Measurements from ENCODE around the gene TEC.
"Not testable (repeated sequence)": the region's sequence is repeated elsewhere in the genome, so short reads cannot be mapped to it uniquely, and the experiment has no call there.

Gene TEC

GRCh38 chr4:48237996-48238645, 31.5 kb downstream of the TEC start:
- DNase-seq, result no peak

GRCh38 chr4:48235050-48235449, 34.6 kb downstream of the TEC start:
- DNase-seq, result no peak

- DNase-seq, result no peak
Measured at GRCh38 chr4:48234575-48234974, 35.1 kb downstream of the TEC start.

GRCh38 chr4:48228949-48229348, 40.7 kb downstream of the TEC start:
- no peak for DNase-seq

- no peak for DNase-seq
Measured at GRCh38 chr4:48227662-48228061, 42.0 kb downstream of the TEC start.

- no peak for DNase-seq
Measured at GRCh38 chr4:48226199-48226598, 43.4 kb downstream of the TEC start.

GRCh38 chr4:48225368-48226141, 44.1 kb downstream of the TEC start:
- DNase-seq, result no peak

GRCh38 chr4:48224606-48225005, 45.0 kb downstream of the TEC start:
- no peak for DNase-seq

- no peak for DNase-seq
Measured at GRCh38 chr4:48223633-48224295, 45.9 kb downstream of the TEC start.

- DNase-seq, result no peak
Measured at GRCh38 chr4:48222491-48222890, 47.1 kb downstream of the TEC start.

- not testable (repeated sequence) for DNase-seq
Measured at GRCh38 chr4:48219430-48219829, 50.2 kb downstream of the TEC start.

GRCh38 chr4:48216563-48216962, 53.1 kb downstream of the TEC start:
- no peak for DNase-seq

- DNase-seq, result no peak
Measured at GRCh38 chr4:48215977-48216376, 53.7 kb downstream of the TEC start.

GRCh38 chr4:48212165-48212564, 57.5 kb downstream of the TEC start:
- DNase-seq, result no peak

- DNase-seq, result no peak
Measured at GRCh38 chr4:48210966-48211328, 58.7 kb downstream of the TEC start.

- DNase-seq, result no peak
Measured at GRCh38 chr4:48205626-48206025, 64.0 kb downstream of the TEC start.

GRCh38 chr4:48205107-48205506, 64.5 kb downstream of the TEC start:
- no peak for DNase-seq

GRCh38 chr4:48203819-48204218, 65.8 kb downstream of the TEC start:
- no peak for DNase-seq

GRCh38 chr4:48197643-48198237, 71.9 kb downstream of the TEC start:
- DNase-seq, result no peak

GRCh38 chr4:48196758-48197504, 72.7 kb downstream of the TEC start:
- no peak for DNase-seq

- DNase-seq, result no peak
Measured at GRCh38 chr4:48195853-48196252, 73.8 kb downstream of the TEC start.

GRCh38 chr4:48195374-48195773, 74.3 kb downstream of the TEC start:
- DNase-seq, result peak; percentile 47

- DNase-seq, result no peak
Measured at GRCh38 chr4:48194971-48195370, 74.7 kb downstream of the TEC start.

All from NCI-H1092 (cell line).